ENCODE measurements around the gene ADORA2A. TPM values are rescaled to one million over a fixed set of nuclear protein-coding genes. Genes with fewer than 3 reads are reported as not detected.

Gene ADORA2A
- total RNA-seq, 2 experiments from 2014 or later = 19.7 to 19.8 TPM

- Mint-ChIP-seq H3K4me3 (no peak overlapping the region), H3K36me3 (ENCODE audit: low read depth) (peaks cover 20% of the 10 kb centered on the region), H3K4me1 (peaks cover 30% of the 10 kb centered on the region), H3K27ac (no peak overlapping the region), H3K9me3 (no peaks in the 10 kb centered on the region), H3K27me3 (no peaks in the 10 kb centered on the region)
- CTCF ChIA-PET = no interaction called here
- no peak for DNase-seq
- POLR2A ChIA-PET = no interaction called here
Measured at GRCh38 chr22:24440718-24441405, 13.5 kb downstream of the ADORA2A start.

- Mint-ChIP-seq H3K4me3 (no peak overlapping the region), H3K27me3 (no peaks in the 10 kb centered on the region), H3K36me3 (ENCODE audit: low read depth) (peaks cover 19% of the 10 kb centered on the region), H3K9me3 (no peaks in the 10 kb centered on the region), H3K4me1 (peaks cover 27% of the 10 kb centered on the region), H3K27ac (no peak overlapping the region)
- POLR2A ChIA-PET = no interaction called here
- CTCF ChIA-PET = no interaction called here
- DNase-seq = no peak
Measured at GRCh38 chr22:24441406-24442351, 14.3 kb downstream of the ADORA2A start.

- H3K9me3 Mint-ChIP-seq = no peaks in the 10 kb centered on the region
- no peaks in the 10 kb centered on the region for H3K27me3 Mint-ChIP-seq
- H3K27ac Mint-ChIP-seq = no peak overlapping the region
- H3K4me3 Mint-ChIP-seq = no peak overlapping the region
- ChIA-PET CTCF (no interaction called here), POLR2A (no interaction called here)
- H3K36me3 Mint-ChIP-seq (ENCODE audit: low read depth) = peaks cover 18% of the 10 kb centered on the region
- no peak for DNase-seq
- H3K4me1 Mint-ChIP-seq = peaks cover 23% of the 10 kb centered on the region
Measured at GRCh38 chr22:24442352-24442744, 14.9 kb downstream of the ADORA2A start.

GRCh38 chr22:24443668-24444067 is 16.3 kb downstream of the ADORA2A start:
- H3K36me3 Mint-ChIP-seq (ENCODE audit: low read depth) = peaks cover 18% of the 10 kb centered on the region
- ChIA-PET POLR2A (no interaction called here), CTCF (interaction anchor here (1.3 kb wide), 1 partner anchor 9 kb away, joined by 3 read pairs; no protein-coding TSS in a partner anchor)
- H3K9me3 Mint-ChIP-seq = no peaks in the 10 kb centered on the region
- DNase-seq = no peak
- H3K27me3 Mint-ChIP-seq = no peaks in the 10 kb centered on the region
- H3K27ac Mint-ChIP-seq = no peak overlapping the region
- H3K4me1 Mint-ChIP-seq = peaks cover 13% of the 10 kb centered on the region
- H3K4me3 Mint-ChIP-seq = no peak overlapping the region

GRCh38 chr22:24444251-24444650 is 16.9 kb downstream of the ADORA2A start:
- Mint-ChIP-seq H3K27me3 (no peaks in the 10 kb centered on the region), H3K4me1 (peaks cover 13% of the 10 kb centered on the region), H3K36me3 (ENCODE audit: low read depth) (peaks cover 18% of the 10 kb centered on the region), H3K4me3 (no peak overlapping the region), H3K9me3 (no peaks in the 10 kb centered on the region), H3K27ac (no peak overlapping the region)
- POLR2A ChIA-PET = no interaction called here
- DNase-seq = no peak
- CTCF ChIA-PET = interaction anchor here (1.3 kb wide), 1 partner anchor 10 kb away, joined by 3 read pairs; no protein-coding TSS in a partner anchor

GRCh38 chr22:24444729-24445466 is 17.5 kb downstream of the ADORA2A start:
- peaks cover 13% of the 10 kb centered on the region for H3K4me1 Mint-ChIP-seq
- no peak overlapping the region for H3K27ac Mint-ChIP-seq
- H3K36me3 Mint-ChIP-seq (ENCODE audit: low read depth) = peaks cover 16% of the 10 kb centered on the region
- no peaks in the 10 kb centered on the region for H3K27me3 Mint-ChIP-seq
- DNase-seq = no peak
- ChIA-PET CTCF (no interaction called here), POLR2A (interaction anchor here (0.6 to 0.7 kb wide), 2 partner anchors 30 to 61 kb away, joined by 3 read pairs; no protein-coding TSS in a partner anchor)
- H3K9me3 Mint-ChIP-seq = no peaks in the 10 kb centered on the region
- no peak overlapping the region for H3K4me3 Mint-ChIP-seq

- H3K27me3 Mint-ChIP-seq = no peaks in the 10 kb centered on the region
- H3K9me3 Mint-ChIP-seq = no peaks in the 10 kb centered on the region
- DNase-seq = no peak
- no peak overlapping the region for H3K4me3 Mint-ChIP-seq
- peaks cover 13% of the 10 kb centered on the region for H3K36me3 Mint-ChIP-seq (ENCODE audit: low read depth)
- CTCF ChIA-PET = no interaction called here
- peaks cover 7% of the 10 kb centered on the region for H3K4me1 Mint-ChIP-seq
- POLR2A ChIA-PET = interaction anchor here (0.7 to 1.5 kb wide), 3 partner anchors 11 to 29 kb away, joined by 3 to 6 read pairs (median 5); no protein-coding TSS in a partner anchor
- no peak overlapping the region for H3K27ac Mint-ChIP-seq
Measured at GRCh38 chr22:24445481-24446259, 18.3 kb downstream of the ADORA2A start.

GRCh38 chr22:24446260-24446611 is 18.8 kb downstream of the ADORA2A start:
- DNase-seq = no peak
- Mint-ChIP-seq H3K27me3 (no peaks in the 10 kb centered on the region), H3K36me3 (ENCODE audit: low read depth) (peaks cover 7% of the 10 kb centered on the region), H3K27ac (no peak overlapping the region), H3K4me3 (no peak overlapping the region), H3K9me3 (peaks cover 2% of the 10 kb centered on the region), H3K4me1 (peaks cover 1% of the 10 kb centered on the region)
- POLR2A ChIA-PET = interaction anchor here (0.9 to 1.5 kb wide), 3 partner anchors 11 to 16 kb away, joined by 3 to 6 read pairs (median 5); no protein-coding TSS in a partner anchor
- CTCF ChIA-PET = no interaction called here

- ChIA-PET CTCF (no interaction called here), POLR2A (no interaction called here)
- DNase-seq = no peak
- H3K27me3 Mint-ChIP-seq = no peaks in the 10 kb centered on the region
- H3K4me3 Mint-ChIP-seq = no peak overlapping the region
- H3K4me1 Mint-ChIP-seq = no peaks in the 10 kb centered on the region
- H3K9me3 Mint-ChIP-seq = peaks cover 3% of the 10 kb centered on the region
- H3K36me3 Mint-ChIP-seq (ENCODE audit: low read depth) = no peaks in the 10 kb centered on the region
- H3K27ac Mint-ChIP-seq = no peak overlapping the region
Measured at GRCh38 chr22:24450610-24451009, 23.2 kb downstream of the ADORA2A start.

GRCh38 chr22:24451162-24451561 is 23.8 kb downstream of the ADORA2A start:
- Mint-ChIP-seq H3K4me1 (no peaks in the 10 kb centered on the region), H3K4me3 (no peak overlapping the region)
- CTCF ChIA-PET = no interaction called here

GRCh38 chr22:24453853-24454252 is 26.5 kb downstream of the ADORA2A start:
- H3K27me3 Mint-ChIP-seq = no peaks in the 10 kb centered on the region
- CTCF ChIA-PET = interaction anchor here (1.2 kb wide), 1 partner anchor 26 kb away, joined by 3 read pairs; the partner anchor contains the start of gene ADORA2A
- POLR2A ChIA-PET = no interaction called here
- H3K9me3 Mint-ChIP-seq = peaks cover 3% of the 10 kb centered on the region
- H3K4me3 Mint-ChIP-seq = no peak overlapping the region
- H3K4me1 Mint-ChIP-seq = no peaks in the 10 kb centered on the region
- DNase-seq = no peak
- H3K27ac Mint-ChIP-seq = no peak overlapping the region
- no peaks in the 10 kb centered on the region for H3K36me3 Mint-ChIP-seq (ENCODE audit: low read depth)

More at GRCh38 chr22:24451162-24451561, 23.8 kb downstream of the ADORA2A start:
- peaks cover 3% of the 10 kb centered on the region for H3K9me3 Mint-ChIP-seq
- no peak for DNase-seq
- H3K27me3 Mint-ChIP-seq = no peaks in the 10 kb centered on the region
- no peaks in the 10 kb centered on the region for H3K36me3 Mint-ChIP-seq (ENCODE audit: low read depth)
- POLR2A ChIA-PET = no interaction called here
- no peak overlapping the region for H3K27ac Mint-ChIP-seq

- no peak for DNase-seq
- Mint-ChIP-seq H3K9me3 (peaks cover 3% of the 10 kb centered on the region), H3K27ac (no peak overlapping the region), H3K4me1 (peaks cover 6% of the 10 kb centered on the region), H3K36me3 (ENCODE audit: low read depth) (no peaks in the 10 kb centered on the region), H3K27me3 (no peaks in the 10 kb centered on the region), H3K4me3 (no peak overlapping the region)
- POLR2A ChIA-PET = no interaction called here
- CTCF ChIA-PET = interaction anchor here (0.6 to 1.0 kb wide), 2 partner anchors 25 to 48 kb away, joined by 3 read pairs; no protein-coding TSS in a partner anchor
Measured at GRCh38 chr22:24455039-24455438, 27.6 kb downstream of the ADORA2A start.

All from activated CD4-positive, alpha-beta memory T cell treated with anti-CD3 and anti-CD28 coated beads, Interleukin-2, amount 10 ng/mL, durations not matched to agents 7 days and 5 days (primary cell).